Measurements from ENCODE around the gene CCT3.
A peak's percentile ranks its signal among the peaks of the same experiment; 100 is the strongest.
"Not testable (repeated sequence)": the region's sequence is repeated elsewhere in the genome, so short reads cannot be mapped to it uniquely, and the experiment has no call there.

CCT3 gene

DNA sequence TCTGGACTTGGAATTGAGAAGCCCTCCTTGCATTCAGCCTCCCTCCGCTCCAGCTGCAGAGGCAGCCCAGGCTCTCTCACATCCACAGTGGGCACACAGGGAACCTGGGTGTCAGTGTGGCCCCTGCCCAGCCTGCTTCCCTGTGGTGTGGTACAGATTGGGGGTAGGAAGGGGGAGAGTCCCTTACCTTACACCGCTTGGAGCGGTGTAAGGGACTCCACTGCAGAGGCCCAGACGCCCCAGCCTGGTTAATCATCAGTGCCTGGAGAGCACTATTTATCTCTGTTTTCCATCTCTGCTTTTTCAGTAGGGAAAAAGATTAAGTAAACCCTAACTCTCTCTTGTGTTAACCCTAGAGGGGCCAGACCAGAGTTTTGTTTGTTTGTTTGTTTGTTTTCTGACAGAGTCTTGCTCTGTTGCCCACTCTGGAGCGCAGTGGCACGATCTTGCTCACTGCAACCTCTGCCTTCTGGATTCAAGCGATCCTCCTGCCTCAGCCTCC, 30.1 kb upstream of the CCT3 start:
- no peak for DNase-seq

DNA sequence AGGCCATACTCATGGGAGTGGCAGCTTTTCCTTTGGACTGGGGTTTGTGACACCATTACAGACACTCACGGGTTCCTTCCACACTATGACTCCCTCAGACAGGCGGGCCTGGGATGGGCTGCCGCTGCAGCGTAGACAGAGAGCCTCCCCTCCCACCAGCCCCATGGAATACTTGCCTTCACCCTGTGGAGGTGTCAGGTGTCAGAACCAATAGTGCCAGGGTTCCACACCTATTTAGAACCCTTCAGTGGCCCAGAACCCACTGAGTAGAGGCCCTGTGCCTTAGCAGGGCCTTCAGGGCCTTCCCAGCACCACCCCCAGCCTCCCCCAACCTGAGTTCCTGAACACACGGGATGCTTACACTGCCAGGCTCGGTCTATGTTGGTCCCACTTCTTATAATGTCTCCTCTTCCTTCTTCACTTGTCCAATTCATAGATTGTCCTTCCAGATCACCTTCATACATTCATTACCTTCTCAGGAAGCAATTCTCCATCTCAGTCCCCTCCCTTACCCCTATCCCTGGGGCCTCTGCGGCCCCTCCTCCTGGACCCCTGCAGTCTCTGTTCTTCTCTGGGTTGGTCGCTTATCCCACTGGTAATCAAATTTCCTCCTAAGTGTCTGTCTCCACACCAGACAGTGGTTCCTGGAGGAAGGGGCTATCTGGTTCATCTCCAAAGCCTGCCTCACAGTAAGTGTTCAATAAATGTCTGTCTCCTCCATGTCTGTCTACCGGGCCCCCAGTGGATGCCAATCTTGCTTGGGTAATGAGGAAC, 29.5 kb upstream of the CCT3 start:
- no peak for DNase-seq

DNA sequence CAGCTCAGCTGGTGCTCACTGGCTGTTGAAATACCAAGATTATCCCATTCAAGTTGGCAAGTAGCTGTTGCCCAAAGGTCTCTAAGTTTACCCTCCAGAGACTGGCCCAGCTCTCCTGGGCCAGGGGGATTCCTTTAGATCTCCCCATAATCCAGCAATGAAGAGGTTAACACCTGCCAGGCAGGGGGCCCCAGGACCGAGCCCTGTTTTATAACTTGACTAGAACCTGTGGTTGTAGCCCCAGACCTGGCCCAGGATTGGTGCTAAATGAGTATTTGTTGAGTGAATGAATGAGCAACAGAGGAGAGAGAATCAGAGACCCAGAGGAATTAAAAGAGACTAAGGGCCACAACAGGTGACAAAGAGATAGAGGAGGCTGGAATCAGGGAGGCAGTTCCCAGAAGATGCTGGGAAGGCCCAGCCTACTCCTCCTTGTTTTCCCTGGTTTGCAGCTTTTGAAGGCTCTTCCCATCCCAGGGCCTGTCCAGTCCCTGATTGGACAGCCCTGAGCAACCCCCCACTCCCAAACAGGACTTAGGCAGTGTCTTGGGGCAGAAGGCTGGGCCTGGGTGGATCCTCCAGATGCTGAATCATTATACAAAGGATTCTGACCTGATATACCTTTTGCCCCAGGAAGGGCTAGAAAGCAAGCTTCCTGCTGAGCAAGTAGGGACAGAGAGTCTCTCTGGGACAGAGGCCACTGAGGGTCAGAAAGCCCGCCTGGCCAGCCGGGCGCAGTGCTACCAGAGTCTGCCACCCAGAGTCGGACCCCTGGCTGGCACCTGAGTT, 28.5 kb upstream of the CCT3 start:
- DNase-seq: no peak

DNA sequence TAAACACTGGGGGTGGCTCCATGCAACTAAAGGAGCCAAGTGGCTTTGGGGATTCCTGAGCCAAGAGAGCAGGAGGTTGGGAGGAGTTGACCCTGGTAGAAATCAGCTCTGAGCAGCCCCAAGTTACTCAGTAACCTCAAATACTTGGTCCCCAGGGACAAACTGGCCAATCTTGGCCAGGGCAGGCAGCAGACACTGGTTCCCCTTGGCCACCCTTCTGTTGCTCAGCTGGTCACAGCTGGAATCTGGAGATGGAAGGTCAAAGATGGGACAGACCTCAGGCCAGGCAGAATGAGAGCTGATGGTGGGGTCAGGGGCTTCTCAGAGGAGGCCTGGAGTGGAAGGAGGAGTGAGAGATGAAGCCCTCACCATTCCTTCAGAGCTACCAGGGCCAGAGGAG, 27.7 kb upstream of the CCT3 start:
- no peak for DNase-seq

DNA sequence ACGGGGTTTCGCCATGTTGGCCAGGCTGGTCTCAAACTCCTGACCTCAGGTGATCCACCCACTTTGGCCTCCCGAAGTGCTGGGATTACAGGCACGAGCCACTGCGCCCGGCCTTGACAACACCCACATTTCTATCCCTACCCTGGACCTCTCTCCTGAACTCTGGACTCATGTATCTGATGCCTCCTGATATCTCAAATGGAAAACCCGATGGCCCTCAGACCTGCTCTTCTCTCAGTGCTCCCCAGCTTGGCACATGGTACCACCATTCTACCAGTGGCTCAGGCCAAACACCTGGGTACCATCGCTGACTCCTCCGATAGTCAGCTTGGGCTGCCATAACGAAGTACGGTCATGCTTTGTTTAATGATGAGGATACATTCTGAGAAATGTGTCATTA, 22.4 kb upstream of the CCT3 start:
- DNase-seq: no peak

DNA sequence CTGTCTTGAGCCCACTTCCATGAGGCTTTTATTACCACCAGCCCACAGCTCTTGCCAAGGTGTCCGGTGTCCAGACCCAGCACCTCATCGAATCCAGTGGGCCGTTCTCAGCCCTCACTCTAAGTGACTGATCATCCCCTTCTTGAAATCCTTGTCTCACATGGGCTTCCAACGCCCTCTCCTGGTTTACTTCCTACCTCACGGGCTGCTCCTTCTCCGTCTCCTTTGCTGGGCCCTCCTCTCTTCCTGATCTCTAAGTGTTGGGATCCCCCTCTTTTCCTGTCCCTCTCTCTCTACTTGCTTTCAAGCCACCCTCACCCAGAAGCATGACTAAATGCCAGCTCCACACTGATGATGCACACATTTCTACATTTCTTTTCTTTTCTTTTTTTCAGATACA, 21.9 kb upstream of the CCT3 start:
- DNase-seq: no peak

DNA sequence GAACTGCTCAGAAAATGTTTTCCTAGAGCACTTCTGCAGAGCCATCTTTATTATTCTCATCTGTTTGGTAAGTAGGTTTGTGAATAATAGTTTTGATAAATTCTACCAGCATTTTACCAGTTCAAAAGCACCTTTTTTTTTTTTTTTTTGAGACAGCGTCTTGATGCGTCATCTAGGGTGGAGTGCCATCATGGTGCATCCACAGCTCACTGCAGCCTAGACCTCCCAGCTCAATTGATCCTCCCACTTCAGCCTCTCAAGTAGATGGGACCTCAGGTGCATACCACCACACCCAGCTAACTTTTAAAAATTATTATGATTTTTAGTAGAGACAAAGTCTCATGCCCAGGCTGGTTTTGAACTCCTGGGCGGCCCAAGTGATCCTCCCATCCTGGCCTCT, 21.2 kb upstream of the CCT3 start:
- no peak for DNase-seq

DNA sequence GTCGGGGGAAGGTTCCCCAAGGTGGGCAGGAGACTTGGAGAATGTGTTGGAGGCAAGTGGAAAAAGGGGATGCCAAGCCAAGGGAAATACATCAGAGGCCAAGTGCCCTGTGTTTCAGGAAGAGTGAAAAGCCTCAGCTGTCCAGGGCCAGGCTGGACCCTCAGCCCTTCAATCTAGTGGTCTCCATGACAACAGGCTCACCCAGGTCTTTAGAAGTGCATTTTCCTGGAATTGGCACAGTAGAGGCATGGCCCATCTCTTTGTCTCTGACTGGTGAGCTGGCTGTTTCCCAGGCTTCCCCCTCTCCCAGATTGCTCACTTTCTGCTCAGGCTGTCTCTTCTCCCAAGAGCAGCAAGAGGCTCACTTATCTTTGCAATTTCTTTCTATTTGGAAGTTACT, 20.5 kb upstream of the CCT3 start:
- DNase-seq: no peak

DNA sequence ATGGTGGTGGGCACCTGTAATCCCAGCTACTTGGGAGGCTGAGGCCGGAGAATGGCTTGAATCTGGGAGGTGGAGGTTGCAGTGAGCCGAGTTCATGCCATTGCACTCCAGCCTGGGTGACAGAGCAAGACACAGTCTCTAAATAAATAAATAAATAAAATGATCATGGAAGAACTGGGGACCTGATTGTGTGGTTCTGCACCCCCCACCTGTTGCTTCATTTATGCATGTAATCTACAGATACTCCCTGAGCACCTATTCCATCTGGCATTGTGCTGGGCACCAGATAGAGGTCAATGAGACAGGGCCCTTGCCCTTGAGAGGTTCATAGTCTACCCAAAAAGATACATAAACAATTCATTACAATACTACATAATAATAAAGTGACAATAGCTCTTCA, 19.9 kb upstream of the CCT3 start:
- no peak for DNase-seq

DNA sequence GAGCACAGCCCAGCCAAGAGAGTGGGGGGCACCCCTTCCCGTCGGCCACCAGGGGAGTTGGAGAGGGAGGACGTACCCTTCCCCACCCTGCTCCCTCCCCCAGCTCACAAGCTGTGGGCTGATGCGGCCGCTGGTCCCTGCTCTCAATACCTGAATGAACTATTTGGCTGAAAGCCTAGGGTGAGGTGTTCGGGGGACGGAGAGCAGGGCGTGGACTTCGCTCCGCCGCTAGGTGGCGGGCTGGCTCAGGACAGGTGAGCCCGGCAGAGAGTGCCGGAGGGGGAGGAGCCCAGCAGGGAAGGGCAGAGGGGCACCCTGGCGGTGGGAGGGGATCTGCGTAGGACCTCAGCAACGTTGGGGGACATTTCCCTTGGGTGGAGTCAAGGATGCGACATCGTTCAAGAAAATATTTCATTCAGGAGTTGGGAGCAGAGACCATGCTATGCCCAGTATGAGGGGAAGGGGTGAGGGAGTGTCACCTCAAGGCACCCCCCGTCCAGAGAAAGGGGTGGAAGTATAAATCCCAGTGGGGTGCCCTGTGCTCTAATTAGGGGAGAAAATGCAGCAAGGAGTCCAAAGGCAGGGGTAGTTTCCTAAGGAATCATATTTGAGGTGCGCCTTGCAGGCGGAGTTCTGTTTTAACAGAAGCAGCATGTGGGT, 18.9 kb upstream of the CCT3 start:
- DNase-seq: peak; percentile 77

DNA sequence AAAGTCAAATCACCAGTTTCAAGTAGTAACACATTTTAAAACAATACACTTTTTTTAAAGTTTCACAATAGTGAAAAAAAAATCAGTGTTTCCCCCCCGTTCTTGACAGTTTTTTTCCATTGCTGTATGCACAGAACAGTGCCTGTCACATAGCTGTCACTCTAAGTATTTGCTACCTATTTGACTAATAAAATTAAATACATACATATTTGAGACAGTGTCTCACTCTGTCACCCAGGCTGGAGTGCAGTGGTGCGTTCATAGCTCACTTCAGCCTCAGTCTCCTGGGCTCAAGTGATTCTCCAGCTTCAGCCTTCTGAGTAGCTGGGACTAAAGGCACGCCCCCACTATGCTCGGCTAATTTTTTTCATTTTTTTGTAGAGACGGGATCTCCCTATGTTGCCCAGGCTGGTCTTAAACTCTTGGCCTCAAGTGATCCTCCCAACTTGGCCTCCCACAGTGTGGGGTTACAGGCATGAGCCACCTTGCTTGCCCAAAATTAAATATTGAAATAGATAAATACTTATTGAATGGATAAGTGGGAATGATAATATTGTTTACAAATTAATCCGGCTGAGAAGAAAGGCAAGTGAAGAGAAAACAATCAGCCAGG, 18.3 kb upstream of the CCT3 start:
- no peak for DNase-seq

DNA sequence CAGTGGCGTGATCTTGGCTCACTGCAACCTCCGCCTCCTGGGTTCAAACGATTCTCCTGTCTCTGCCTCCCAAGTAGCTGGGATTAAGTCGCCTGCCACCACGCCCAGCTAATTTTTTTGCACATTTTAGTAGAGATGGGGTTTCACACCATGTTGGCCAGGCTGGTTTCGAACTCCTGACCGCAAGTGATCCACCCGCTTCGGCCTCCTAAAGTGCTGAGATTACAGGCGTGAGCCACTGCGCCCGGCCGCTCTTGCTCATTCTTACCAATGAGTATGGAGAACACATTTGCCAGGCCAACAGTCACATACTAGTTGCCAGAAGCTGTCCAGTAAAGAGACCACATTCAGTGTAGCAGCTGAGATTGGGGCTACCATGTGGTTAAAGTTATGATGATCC, 14.4 kb upstream of the CCT3 start:
- not testable (repeated sequence) for DNase-seq

DNA sequence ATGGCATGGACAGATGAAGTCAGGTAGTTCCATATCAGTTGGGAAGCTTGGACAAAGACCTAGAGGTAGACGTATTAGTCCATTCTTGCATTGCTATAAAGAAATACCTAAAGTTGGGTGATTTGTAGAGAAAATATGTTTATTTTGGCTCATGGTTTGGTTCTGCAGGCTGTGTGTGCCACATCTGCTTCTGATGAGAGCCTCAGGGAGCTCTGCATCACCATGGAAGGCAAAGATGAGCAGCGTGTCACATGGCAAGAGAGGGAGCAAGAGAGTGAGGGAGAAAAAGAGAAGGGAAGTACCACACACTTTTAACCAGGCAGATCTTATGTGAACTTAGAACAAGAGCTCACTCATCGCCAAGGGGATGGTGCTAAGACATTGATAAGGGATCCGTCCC, 9.2 kb upstream of the CCT3 start:
- no peak for DNase-seq

DNA sequence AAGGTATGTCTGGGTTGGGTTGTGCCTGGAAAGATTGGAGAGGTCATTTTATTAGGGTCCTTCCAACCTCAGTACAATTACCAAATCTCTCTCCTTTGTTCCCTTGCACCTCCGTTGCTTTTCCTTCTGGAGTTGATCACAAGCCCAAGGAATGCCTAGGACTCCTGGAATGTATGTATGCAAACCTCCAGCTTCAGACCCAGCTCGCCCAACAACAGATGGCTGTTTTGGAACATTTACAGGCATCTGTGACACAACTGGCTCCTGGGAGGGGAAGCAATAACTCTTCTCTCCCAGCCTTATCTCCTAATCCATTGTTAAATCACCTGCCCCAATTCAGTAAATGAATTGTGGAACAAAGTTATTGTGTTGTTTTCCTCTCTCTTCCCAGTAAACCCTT, 8.5 kb upstream of the CCT3 start:
- DNase-seq: no peak

DNA sequence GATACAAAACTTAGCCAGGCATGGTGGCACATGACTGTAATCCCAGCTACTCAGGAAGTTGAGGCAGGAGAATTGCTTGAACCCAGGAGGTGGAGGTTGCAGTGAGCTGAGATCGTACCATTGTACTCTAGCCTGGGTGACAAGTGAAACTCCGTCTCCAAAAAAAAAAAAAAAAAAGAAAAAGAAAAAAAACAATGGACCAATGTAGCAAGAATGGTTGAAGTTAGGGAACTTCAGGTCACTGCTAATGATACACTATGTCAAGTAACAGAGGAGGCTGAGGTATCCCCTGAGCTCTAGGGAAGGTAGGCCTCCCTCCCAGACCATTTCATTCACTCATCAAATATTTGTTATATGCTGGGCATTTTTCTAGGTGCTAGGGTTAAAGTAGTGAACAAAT, 7.9 kb upstream of the CCT3 start:
- not testable (repeated sequence) for DNase-seq

DNA sequence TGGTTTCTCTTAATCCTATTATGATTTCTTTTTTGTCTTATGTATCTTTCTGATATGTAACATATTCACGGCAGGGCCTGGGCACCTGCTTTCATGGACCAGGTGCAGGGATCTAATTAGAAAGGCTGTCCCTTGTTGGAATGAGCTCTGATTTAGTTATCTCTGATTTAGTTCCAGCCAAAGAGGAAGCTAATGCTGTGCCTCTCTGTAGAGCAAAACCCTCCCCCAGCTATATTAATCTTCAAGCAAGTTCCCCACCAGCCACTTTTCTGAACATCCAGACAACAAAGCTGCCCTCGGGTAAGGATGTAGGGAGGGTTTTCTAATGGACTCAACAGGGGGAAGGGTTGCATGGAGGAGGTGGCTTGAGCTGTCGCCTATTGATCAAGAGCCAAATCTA, 6.3 kb upstream of the CCT3 start:
- DNase-seq: no peak

DNA sequence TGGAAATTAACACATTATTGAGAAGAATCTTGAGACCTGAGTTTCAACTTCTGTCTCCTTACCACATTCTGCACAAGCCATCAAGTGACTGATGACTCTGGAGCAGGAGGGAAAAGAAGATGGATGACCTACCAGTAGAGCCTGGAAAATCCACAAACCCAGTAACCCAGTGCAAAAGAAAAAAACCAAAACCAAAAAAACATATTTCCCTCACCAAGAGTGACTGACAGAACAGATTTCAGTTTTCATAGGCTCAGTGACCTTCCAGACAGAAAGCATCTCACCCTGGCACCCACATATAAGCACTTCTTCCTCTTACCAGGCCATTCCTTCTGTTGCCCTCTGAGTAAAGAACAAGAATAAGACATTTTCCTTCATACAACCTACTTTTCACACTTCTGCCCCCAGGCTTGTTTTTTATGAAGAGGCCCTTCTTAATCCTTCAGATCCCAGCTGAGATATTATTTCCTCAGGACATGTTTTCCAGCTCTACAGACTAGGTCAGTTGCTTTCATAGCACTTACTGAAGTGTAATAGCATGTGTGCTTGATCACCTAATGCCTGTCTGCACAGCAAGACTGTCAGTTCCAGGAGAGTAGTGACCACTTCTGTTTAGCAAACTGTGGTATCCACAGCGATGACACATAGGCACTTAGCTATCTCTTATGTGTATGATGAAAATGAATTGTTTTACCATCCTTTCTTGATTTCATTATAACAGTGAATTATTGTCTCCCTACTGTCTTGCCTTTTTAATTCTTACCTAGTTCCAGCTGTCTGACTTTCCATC, 4.3 kb upstream of the CCT3 start:
- DNase-seq: no peak

DNA sequence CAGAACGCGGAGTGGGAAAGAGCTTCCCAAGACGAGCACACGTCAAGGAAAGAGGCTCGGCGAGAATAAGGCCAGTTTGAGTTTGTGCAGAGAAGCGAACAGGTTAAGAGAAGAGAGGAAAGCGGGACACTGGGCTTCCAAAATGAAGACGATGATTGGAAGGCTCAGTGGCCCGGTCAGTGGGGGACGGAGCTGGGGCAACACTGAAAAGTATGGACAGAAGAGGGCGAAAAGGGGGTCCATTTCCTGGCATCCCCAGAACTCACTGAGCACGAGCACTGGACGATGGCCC, 258 bp downstream of the CCT3 start:
- no peak for DNase-seq

DNA sequence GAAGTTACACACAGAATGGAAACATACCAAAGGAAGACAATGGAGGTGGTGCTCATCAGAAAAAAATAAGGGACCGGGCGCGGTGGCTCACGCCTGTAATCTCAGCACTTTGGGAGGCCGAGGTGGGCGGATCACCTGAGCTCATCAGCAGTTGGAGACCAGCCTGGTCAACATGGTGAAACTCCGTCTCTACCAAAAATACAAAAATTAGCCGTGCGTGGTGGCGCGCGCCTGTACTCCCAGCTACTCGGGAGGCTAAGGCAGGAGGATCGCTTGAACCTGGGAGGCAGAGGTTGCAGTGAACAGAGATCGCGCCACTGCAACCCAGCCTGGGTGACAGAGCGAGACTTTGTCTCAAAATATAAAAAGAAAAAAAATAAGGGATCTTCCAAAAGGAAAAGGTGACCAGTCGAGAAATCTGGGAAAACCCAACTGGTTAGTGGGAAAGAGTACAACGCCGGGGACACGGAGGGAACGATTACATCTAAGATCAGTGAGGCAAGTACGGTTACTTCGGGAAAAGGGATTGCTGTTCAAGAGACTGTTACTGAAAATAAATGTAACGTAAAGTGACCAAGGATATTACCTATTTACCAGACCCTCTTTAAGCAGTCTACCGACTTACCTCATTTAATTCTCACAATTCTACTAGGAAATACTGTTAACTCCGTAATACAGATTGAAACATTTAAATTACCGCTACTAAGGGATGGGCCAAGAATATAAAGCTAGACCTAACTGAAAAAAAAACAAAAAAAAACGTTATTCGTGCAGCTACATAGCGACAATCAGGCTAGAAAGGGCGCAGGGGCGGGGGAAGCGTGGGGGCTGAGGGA, 822 bp downstream of the CCT3 start:
- DNase-seq: no peak

DNA sequence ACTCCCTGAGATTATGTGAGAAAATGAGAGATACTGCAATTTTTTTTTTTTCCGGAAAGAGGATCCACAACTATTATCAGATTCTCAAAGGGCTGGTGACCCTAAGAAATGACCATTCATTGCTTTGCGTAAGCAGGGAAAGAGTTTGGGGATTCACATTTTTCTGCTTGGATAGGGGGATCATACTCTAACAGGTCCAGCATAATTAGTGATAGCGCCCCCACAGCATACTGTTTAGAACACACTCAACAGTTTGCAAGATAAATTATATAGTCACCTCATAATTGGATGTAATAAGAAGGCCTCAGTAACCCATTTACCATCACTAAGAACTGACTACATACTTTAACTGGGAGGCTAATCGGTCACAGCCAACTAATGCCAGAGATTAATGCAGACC, 1.9 kb downstream of the CCT3 start:
- DNase-seq: no peak

DNA sequence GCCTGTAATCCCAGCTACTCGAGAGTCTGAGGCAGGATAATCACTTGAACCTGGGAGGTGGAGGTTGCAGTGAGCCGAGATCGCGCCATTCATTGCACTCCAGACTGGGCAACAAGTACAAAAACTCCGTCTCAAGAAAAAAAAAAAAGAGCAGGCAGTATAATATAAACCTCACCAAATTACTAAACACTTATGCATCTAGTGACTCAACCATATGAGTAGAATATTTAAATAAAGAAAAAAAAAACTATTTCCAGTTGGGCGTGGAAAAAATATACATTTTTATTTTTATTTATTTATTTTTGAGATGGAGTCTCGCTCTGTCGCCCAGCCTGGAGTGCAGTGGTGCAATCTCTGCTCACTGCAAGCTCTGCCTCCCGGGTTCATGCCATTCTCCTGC, 14.9 kb downstream of the CCT3 start:
- DNase-seq: not testable (repeated sequence)

DNA sequence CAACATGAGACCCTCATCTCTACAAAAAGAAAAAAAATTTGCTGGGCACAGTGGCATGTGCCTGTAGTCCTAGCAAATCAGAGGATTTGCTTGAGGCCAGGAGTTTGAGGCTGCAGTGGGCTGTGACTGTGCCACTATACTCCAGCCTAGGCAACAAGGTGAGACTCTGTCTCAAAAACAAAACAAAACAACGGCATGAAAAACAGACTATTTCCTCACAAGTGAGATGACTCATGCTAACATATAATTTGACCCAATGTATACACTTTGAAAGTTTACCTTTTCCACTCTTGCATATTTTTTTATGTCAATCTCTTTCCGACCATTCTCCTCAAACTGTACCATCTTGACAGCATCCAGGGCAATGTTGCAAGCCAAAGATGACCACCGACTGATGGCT, 17.5 kb downstream of the CCT3 start:
- DNase-seq: no peak

Data from NCI-H2029 (cell line).